Measurements from ENCODE around the gene C14orf132.

The C14orf132 gene

GRCh38 chr14:96120941-96121340 is 81.8 kb downstream of the C14orf132 start:
- in situ Hi-C loops (cut with HindIII; ENCODE audit: low pct_ligation_motif_present, low pct_unique_long_range_greater_than_20kb, low sequenced_read_pairs), result loop anchor here (25.0 kb wide), 1 partner anchor 166 kb away; no protein-coding TSS in a partner anchor
- no peak for DNase-seq

GRCh38 chr14:96121660-96122395 is 82.7 kb downstream of the C14orf132 start:
- in situ Hi-C loops (cut with HindIII; ENCODE audit: low pct_ligation_motif_present, low pct_unique_long_range_greater_than_20kb, low sequenced_read_pairs), result loop anchor here (25.0 kb wide), 1 partner anchor 165 kb away; no protein-coding TSS in a partner anchor
- DNase-seq, result no peak

GRCh38 chr14:96122496-96122895 is 83.3 kb downstream of the C14orf132 start:
- in situ Hi-C loops (cut with HindIII; ENCODE audit: low pct_ligation_motif_present, low pct_unique_long_range_greater_than_20kb, low sequenced_read_pairs), result loop anchor here (25.0 kb wide), 1 partner anchor 165 kb away; no protein-coding TSS in a partner anchor
- DNase-seq, result no peak

DNA sequence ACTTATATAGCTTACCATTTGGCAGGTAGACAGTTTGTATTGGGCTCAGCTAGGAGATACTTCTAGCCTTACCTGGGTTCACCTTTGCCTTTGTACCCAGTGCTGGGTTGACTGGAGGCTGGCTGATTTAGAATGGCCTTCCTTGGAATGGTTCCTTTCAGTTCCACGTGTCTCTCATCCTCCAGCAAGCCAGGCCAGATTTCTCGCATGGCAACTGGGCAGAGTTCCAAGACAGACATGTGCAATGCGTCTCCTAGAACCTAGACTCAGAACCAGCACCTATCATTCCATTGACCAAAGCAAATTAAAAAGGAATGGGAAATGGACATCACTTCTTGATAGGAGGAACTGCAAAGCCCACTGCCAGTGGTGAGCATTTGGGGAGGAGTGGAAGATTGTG is 86.4 kb downstream of the C14orf132 start:
- in situ Hi-C loops (cut with HindIII; ENCODE audit: low pct_ligation_motif_present, low pct_unique_long_range_greater_than_20kb, low sequenced_read_pairs), result no loop called here
- DNase-seq, result no peak

DNA sequence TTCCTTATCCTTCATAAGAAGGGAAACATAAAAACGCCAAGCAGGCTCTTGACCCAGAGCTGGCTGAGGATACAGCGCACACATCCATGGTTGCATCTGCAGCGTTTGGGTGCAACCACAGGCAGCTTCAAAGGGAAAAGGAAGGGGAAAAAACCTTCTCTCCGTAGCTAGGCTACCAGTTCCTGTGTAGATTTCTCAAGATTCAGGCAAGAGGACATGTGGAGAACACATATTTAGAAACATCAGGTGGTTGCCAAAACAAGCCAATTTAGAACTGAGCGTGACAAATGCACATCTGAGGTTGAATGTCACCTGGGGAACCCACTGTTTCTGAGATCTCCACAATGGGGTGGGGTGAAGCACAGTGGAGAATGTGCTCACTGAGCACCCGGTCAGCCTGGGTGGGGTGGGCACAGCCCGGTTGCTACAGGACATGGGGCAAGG is 87.2 kb downstream of the C14orf132 start:
- DNase-seq, result no peak
- in situ Hi-C loops (cut with HindIII; ENCODE audit: low pct_ligation_motif_present, low pct_unique_long_range_greater_than_20kb, low sequenced_read_pairs), result no loop called here

GRCh38 chr14:96126783-96127271 is 87.7 kb downstream of the C14orf132 start:
- DNase-seq, result no peak
- in situ Hi-C loops (cut with HindIII; ENCODE audit: low pct_ligation_motif_present, low pct_unique_long_range_greater_than_20kb, low sequenced_read_pairs), result no loop called here

DNA sequence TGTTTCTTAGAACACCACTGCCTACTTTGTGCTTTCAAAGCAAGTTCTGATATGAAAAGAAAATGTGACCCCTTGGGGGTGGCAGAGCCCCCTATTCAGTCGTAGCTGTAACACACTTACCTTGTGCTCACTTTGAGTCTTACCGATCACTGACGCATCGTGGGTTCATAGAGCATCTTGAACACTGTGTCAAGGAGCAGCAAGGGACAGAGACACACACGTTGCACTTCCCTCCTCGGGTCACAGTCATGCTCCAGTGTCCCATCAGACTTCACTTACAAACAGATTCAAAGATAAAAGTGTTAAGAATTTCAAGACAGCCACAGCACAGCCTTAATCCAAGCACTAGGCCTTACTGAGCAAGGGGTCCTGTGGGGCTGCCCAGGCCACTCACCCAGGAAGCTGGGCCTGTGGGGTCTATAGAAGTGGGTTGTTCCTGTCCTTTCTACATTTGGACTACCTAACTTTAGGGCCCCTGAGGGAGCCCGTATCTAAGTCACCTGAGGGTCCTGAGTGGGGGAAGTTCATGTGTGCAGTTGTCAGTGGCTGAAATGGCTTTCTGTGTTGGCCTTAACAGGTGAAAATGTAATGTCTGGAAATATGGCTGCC is 90.1 kb downstream of the C14orf132 start:
- in situ Hi-C loops (cut with HindIII; ENCODE audit: low pct_ligation_motif_present, low pct_unique_long_range_greater_than_20kb, low sequenced_read_pairs), result no loop called here
- no peak for DNase-seq

GRCh38 chr14:96130391-96130790 is 91.2 kb downstream of the C14orf132 start:
- in situ Hi-C loops (cut with HindIII; ENCODE audit: low pct_ligation_motif_present, low pct_unique_long_range_greater_than_20kb, low sequenced_read_pairs), result no loop called here
- DNase-seq, result no peak

DNA sequence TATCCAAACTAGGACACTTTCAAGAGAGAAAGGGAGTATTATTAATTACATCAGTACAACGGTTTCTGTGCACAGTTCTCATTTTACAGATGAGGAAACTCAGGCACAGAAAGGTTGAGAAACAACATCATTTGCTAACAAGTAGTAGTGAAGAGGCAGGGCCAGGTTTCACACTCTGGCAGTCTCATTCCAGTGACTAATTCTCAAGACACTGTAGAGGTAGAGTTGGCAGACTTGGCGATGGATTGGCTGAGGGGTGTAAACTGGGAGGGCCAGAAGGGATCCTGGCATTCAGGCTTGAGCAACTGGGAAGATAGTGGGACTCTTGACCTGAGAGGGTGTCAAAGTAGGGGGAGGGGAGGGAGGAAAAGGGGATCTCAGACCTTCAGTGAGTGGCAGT is 91.7 kb downstream of the C14orf132 start:
- no peak for DNase-seq
- in situ Hi-C loops (cut with HindIII; ENCODE audit: low pct_ligation_motif_present, low pct_unique_long_range_greater_than_20kb, low sequenced_read_pairs), result no loop called here

- in situ Hi-C loops (cut with HindIII; ENCODE audit: low pct_ligation_motif_present, low pct_unique_long_range_greater_than_20kb, low sequenced_read_pairs), result no loop called here
- DNase-seq, result no peak
Measured at GRCh38 chr14:96131836-96132235, 92.7 kb downstream of the C14orf132 start.

GRCh38 chr14:96134508-96134907 is 95.3 kb downstream of the C14orf132 start:
- in situ Hi-C loops (cut with HindIII; ENCODE audit: low pct_ligation_motif_present, low pct_unique_long_range_greater_than_20kb, low sequenced_read_pairs), result no loop called here
- no peak for DNase-seq

GRCh38 chr14:96135285-96135684 is 96.1 kb downstream of the C14orf132 start:
- in situ Hi-C loops (cut with HindIII; ENCODE audit: low pct_ligation_motif_present, low pct_unique_long_range_greater_than_20kb, low sequenced_read_pairs), result no loop called here
- no peak for DNase-seq

DNA sequence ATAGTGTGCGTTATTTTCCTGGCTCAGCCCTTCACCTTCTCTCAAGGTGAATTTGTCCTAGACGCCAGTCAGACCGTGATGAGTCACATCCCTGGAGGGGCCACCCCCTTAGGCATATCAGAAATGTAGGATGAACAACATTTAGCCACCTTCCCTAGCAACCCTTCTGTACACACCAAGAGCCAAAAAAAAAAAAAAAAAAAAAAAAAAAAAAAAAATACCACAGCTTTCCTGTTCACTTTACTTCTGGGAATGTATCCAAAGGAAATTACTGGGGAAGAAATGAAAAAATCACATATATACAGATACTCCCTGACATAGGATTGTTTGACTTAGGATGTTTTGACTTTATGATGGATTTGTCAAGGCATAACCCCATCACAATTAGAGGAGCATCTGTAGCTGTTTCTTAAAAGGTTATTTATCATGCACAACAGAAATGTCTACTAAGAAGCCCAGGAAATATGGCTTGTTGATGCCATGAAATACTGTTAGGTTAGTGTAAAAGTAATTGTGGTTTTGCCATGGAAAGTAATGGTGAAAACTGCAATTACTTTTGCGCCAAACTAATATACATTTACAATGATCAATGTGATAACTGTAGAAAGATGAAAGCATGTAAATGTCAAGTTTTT is 97.3 kb downstream of the C14orf132 start:
- in situ Hi-C loops (cut with HindIII; ENCODE audit: low pct_ligation_motif_present, low pct_unique_long_range_greater_than_20kb, low sequenced_read_pairs), result no loop called here
- DNase-seq, result no peak

DNA sequence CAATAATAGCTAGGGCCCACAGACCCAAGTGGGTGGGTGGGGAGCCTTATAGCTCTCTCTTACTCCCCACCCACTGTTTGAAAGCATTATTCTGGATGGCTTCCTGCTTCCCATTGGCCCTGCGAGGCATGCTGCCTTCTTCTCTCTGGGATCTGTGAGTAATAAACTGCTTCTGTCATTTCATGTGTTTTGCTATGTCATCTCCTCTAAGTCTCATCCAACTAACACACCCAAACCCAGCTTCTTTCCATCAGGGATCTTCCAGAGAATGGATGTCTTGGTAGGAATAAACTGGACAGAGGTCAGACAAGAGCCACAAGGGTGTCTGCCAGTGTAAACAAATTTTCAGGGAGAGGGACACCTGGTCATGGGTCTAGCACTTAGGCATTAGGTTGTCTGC is 99.1 kb downstream of the C14orf132 start:
- in situ Hi-C loops (cut with HindIII; ENCODE audit: low pct_ligation_motif_present, low pct_unique_long_range_greater_than_20kb, low sequenced_read_pairs), result no loop called here
- DNase-seq, result no peak

DNA sequence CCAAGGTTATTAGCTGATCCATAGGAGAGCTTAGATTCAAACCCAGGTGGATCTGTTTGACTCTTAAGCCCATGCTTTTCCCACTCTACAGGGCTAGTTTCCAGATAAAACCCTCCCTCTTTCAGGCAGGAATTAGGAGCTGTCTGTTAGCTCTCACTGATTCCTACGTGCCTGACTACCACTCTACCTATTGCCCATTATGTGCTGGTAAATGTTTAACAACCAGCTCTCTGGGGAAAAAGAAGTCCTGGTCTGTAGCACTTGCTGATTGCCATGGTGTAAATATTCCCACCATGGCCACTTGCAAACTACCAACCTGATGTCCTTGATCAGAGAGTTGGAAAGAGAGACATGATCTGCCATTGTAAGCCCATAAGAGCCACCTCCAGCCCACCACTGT is 100.0 kb downstream of the C14orf132 start:
- no peak for DNase-seq
- in situ Hi-C loops (cut with HindIII; ENCODE audit: low pct_ligation_motif_present, low pct_unique_long_range_greater_than_20kb, low sequenced_read_pairs), result no loop called here

GRCh38 chr14:96139879-96140278 is 100.7 kb downstream of the C14orf132 start:
- in situ Hi-C loops (cut with HindIII; ENCODE audit: low pct_ligation_motif_present, low pct_unique_long_range_greater_than_20kb, low sequenced_read_pairs), result no loop called here
- DNase-seq, result no peak

DNA sequence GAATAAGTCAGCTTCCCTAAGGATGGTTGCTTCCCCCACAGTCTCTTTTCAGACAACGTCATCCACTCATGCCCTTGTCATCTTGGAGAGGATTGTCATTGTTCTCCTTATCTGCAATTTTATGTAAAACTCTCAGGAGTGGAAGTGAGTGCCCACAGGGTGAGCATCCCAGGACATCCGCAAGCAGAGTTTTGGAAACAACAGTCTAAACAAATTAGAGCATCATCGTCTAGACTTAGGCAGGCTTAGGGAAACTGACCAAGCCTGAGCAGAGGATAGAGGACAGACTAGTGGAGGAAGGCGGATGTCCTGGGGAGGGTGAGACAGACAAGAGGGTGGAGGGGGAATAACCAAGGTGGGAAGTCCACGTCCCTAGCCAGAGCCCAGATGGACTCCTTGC is 101.8 kb downstream of the C14orf132 start:
- in situ Hi-C loops (cut with HindIII; ENCODE audit: low pct_ligation_motif_present, low pct_unique_long_range_greater_than_20kb, low sequenced_read_pairs), result no loop called here
- DNase-seq, result no peak
